Esophagus (tissue), 2 donors: ENCODE measurements around the gene RBM38. TPM values are rescaled to one million over a fixed set of nuclear protein-coding genes. Genes with fewer than 3 reads are reported as not detected.
A peak's percentile ranks its signal among the peaks of the same experiment; 100 is the strongest.
"Not testable (repeated sequence)": the region's sequence is repeated elsewhere in the genome, so short reads cannot be mapped to it uniquely, and the experiment has no call there.

Source experiments
- H3K27ac ChIP-seq, 2 donors: one replicate each; pipeline ENCODE4 v1.5.1; 2013; ENCODE audit warnings: low read depth in 2 of 2, mild to moderate bottlenecking in 2 of 2, inconsistent platforms in 1 of 2, low read length in 1 of 2, moderate library complexity in 1 of 2
- H3K27me3 ChIP-seq, 2 donors: one replicate each; pipeline ENCODE4 v1.6.1; 2013; ENCODE audit warnings: low read length in 2 of 2, control low read depth in 1 of 2, mild to moderate bottlenecking in 1 of 2; ENCODE audit not compliant: insufficient read depth in 2 of 2, control insufficient read depth in 1 of 2
- H3K36me3 ChIP-seq, 2 donors: one replicate each; pipeline ENCODE4 v1.6.1; 2013; ENCODE audit warnings: low read length in 1 of 2; ENCODE audit not compliant: control insufficient read depth in 2 of 2, insufficient read depth in 2 of 2
- H3K4me1 ChIP-seq, 2 donors: one replicate each; pipeline ENCODE4 v1.6.1; 2013; ENCODE audit warnings: low read length in 1 of 2; ENCODE audit not compliant: control insufficient read depth in 2 of 2, insufficient read depth in 2 of 2
- H3K4me3 ChIP-seq, 2 donors: one replicate each; pipeline ENCODE4 v1.5.1; 2013; ENCODE audit warnings: low read length in 2 of 2, mild to moderate bottlenecking in 2 of 2, low read depth in 1 of 2, moderate library complexity in 1 of 2
- H3K9me3 ChIP-seq, 2 donors: one replicate each; pipeline ENCODE4 v1.6.1; 2013; ENCODE audit warnings: mild to moderate bottlenecking in 2 of 2, low read depth in 1 of 2, low read length in 1 of 2, moderate library complexity in 1 of 2; ENCODE audit not compliant: control insufficient read depth in 2 of 2, insufficient read depth in 1 of 2
- WGBS, 2 donors: extraction: QIAGEN DNeasy Blood & Tissue Kit; methylation state at CpG; one replicate each; pipeline ENCODE4 v1.1.7; 2013; 5-methylcytosine and 5-hydroxymethylcytosine counted together
- polyA plus RNA-seq, 2 donors: library from polyadenylated mRNA; stranded (reverse); fragments of 200-250 nt; gene quantifications; one replicate each; pipeline ENCODE4 v1.2.3, GENCODE V29; 2013
- donor health status: healthy with polysubstance abuse.
- donor health status: Bipolar disorder and iron deficiency.

Gene RBM38
- polyA plus RNA-seq, 2 donors, result 10.9 to 13.8 TPM

DNA sequence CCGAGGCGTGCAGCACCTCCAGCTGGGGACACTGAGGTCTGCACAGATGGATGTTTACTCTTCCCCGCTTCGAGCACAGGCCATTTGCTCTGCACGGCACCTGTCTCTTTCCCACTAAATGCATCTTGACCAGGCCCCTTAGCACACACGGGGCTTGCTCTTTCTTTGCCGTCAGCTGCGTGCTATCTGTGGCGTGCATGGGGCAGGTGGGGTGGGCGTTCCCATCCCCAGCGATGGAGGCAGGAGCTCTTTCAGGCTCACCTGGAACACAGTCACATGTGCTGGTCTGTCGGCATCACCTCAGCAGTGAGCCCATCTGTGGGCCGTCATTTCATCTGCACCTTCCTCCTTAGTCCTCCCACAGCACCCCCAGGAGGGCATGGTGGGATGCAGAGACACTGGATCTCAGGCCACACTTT, 35.1 kb downstream of the RBM38 start:
- no peak overlapping the region for H3K4me3 ChIP-seq
- H3K4me1 ChIP-seq, result no peaks in the 10 kb centered on the region
- WGBS, 2 donors, result 77 to 86% methylated on average over 13 of the region's 13 CpGs
- H3K36me3 ChIP-seq, result no peaks in the 10 kb centered on the region
- no peak overlapping the region for H3K27ac ChIP-seq
- H3K9me3 ChIP-seq, result peaks cover 0 to 2% of the 10 kb centered on the region in 2 donors
- H3K27me3 ChIP-seq, result no peaks in the 10 kb centered on the region

DNA sequence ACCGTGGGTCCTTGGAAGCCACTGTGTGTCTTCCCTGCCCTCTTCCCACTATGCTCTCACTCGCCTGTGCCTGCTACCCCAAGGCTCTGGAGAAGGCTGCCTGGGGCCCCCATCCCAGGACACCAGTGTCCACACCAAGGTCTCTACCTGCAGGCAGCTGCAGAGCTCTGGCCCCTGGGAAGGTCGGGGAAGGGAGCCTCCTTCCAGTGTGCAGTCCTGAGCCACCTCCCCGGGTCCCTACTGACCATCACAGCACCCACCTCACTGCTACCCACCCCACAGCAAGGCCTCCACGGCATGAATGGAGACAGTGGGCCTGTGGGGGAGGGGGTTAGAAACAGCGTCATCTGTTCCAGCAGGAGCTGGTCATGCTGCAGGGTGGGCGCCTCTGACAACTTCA, 35.6 kb downstream of the RBM38 start:
- Histone ChIP-seq H3K4me1 (no peaks in the 10 kb centered on the region), H3K9me3 (peaks cover 0 to 2% of the 10 kb centered on the region in 2 donors)
- WGBS, 2 donors, result 82% methylated on average over 7 of the region's 7 CpGs

DNA sequence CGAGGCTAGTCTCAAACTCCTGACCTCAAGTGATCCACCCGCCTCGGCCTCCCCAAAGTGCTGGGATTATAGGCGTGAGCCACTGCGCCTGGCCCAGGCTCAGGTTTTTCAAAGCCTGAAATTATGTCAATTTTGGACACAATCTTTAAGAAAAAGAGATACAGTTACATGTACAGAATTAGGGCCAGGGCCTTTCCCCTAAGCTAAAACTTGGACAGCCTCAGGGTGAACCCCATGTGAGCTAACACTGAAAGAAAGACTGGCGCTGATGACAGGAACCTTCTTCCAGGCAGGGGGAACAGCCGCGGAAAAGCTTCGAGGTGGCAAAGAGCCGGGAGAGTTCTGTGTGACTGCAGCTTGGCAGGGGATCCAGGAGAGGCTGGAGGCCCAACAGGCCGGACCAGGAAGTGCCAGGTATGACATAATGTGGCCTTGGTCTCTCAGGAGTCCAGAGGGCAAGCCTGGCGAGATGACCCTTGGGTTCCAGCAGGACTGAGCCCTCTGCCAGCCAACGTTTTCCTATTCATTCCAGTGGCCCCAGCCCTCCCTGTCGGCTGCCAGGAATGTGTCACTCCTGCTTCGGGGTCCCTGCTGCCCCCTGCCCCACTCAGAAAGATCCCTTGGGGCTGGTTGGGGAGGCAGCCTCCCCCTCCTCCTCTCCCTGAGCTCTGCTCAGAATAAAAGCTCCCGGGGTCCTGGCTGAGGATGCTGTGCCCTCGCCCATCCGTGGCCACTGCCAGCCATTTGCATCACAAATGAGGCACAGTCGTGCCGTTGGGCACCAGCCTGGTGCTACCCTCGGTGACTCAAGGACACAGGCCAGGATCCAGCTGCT, 37.3 kb downstream of the RBM38 start:
- H3K4me3 ChIP-seq, result no peak overlapping the region
- peaks cover 0 to 2% of the 10 kb centered on the region in 2 donors for H3K4me1 ChIP-seq
- no peaks in the 10 kb centered on the region for H3K36me3 ChIP-seq
- 64% methylated on average over 21 of the region's 21 CpGs for WGBS, 2 donors
- H3K27me3 ChIP-seq, result no peaks in the 10 kb centered on the region
- H3K27ac ChIP-seq, result no peak overlapping the region
- peaks cover 0 to 2% of the 10 kb centered on the region in 2 donors for H3K9me3 ChIP-seq

More for the DNA sequence above, 35.6 kb downstream of the RBM38 start:
- no peaks in the 10 kb centered on the region for H3K36me3 ChIP-seq
- no peak overlapping the region for H3K4me3 ChIP-seq
- H3K27me3 ChIP-seq, result no peaks in the 10 kb centered on the region
- H3K27ac ChIP-seq, result no peak overlapping the region

DNA sequence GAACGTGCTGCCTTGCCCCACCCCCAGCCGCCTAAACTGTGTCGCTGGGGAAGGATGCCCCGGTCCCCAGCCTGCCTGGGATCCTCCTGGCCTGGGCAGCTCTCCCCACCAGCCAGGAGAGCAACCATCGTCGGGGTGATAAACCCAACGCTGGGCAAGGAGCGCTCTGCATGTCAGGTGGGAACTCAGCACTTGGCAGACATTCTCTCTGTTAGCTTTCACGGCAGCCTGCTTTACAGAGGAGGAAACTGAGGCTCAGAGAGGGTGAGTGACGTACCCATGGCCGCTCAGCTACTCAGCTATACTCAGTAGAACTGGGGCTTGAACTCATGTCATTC, 37.9 kb downstream of the RBM38 start:
- H3K4me1 ChIP-seq, result peaks cover 0 to 8% of the 10 kb centered on the region in 2 donors
- H3K4me3 ChIP-seq, result no peak overlapping the region
- H3K27ac ChIP-seq, result no peak overlapping the region
- peaks cover 0 to 2% of the 10 kb centered on the region in 2 donors for H3K9me3 ChIP-seq
- no peaks in the 10 kb centered on the region for H3K27me3 ChIP-seq
- 81 to 82% methylated on average over 11 of the region's 11 CpGs for WGBS, 2 donors
- no peaks in the 10 kb centered on the region for H3K36me3 ChIP-seq

DNA sequence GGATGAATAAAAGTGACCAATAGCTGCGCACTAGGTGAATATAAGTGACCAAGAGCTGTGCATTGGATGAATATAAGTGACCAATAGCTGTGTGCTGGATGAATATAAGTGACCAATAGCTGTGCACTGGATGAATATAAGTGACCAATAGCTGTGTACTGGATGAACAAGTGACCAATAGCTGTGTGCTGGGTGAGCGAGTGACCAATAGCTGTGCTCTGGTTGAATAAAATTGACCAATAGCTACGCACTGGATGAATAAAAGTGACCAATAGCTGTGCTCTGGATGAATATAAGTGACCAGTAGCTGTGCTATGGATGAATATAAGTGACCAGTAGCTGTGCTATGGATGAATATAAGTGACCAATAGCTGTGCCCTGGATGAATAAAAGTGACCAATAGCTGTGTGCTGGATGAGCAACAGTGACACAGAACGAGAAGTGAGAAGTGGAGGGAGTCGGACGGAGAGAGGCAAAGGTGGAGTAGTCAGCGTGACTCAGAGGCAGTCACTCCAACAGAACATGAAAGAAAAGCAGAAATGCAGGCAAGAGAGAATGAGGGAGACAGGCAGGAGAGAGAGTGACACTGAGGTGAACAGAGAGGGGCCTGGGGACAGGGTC, 38.5 kb downstream of the RBM38 start:
- Histone ChIP-seq H3K9me3 (peaks cover 0 to 2% of the 10 kb centered on the region in 2 donors), H3K4me1 (peaks cover 0 to 8% of the 10 kb centered on the region in 2 donors), H3K27ac (no peak overlapping the region), H3K4me3 (no peak overlapping the region), H3K27me3 (no peaks in the 10 kb centered on the region), H3K36me3 (no peaks in the 10 kb centered on the region)
- 74% methylated on average over 7 of the region's 7 CpGs for WGBS, 2 donors

DNA sequence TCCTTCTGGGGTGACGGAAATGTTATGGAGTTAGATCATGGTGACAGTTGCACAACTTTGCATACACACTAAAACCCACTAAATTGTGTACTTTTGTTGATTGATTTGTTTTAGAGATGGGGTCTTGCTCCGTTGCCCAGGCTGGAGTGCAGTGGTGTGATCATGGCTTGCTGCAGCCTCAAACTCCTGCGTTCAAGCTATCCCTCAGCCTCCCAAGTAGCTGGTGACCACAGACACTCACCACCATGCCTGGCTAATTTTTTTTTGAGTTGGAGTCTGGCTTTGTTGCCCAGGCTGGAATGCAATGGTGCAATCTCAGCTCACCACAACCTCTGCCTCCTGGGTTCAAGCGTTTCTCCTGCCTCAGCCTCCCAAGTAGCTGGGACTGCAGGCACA, 39.0 kb downstream of the RBM38 start:
- not testable (repeated sequence) for H3K36me3 ChIP-seq, H3K9me3 ChIP-seq, H3K27me3 ChIP-seq, H3K27ac ChIP-seq, H3K4me1 ChIP-seq, H3K4me3 ChIP-seq
- WGBS, 2 donors, result 84 to 92% methylated on average over 4 of the region's 4 CpGs

DNA sequence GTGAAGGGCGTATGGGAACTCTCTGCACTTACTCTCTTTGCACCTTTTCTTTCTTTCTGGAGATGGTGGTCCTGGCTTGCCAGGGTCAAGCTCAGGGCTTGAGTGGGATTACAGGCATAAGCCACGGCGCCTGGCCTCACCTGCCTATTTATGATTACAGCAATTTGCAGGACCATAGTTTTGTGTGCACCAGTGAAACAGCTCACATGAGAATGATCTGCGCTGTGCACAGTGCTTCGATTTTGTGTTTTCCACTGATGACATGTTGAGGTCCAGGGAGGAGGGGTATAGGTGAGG, 40.3 kb downstream of the RBM38 start:
- no peak overlapping the region for H3K27ac ChIP-seq
- 86 to 88% methylated on average over 5 of the region's 5 CpGs for WGBS, 2 donors

DNA sequence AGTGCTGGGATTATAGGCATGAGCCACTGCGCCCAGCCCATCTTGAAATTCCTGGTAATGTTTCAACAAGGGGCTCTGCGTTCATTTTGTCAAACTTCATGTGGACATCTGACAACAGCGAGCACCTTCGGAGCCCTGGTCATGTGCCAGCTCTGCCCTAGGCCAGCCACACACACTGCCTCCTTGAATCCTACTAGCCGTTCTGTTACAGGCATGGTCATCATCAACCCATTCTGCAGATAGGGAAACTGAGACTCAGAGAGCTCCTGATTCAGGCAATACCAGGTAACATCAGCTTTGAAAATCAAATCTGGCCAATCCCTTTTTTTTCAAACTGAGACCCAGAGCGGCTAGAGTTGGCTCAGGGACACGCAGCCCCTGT, 41.3 kb downstream of the RBM38 start:
- Histone ChIP-seq H3K4me1 (peaks cover 7 to 8% of the 10 kb centered on the region in 2 donors), H3K27me3 (no peaks in the 10 kb centered on the region), H3K36me3 (no peaks in the 10 kb centered on the region), H3K9me3 (no peaks in the 10 kb centered on the region), H3K4me3 (no peak overlapping the region), H3K27ac (peak overlapping the region in 1 of 2 donors; percentile 38)
- WGBS, 2 donors, result 85 to 87% methylated on average over 7 of the region's 7 CpGs

More for the DNA sequence above, 40.3 kb downstream of the RBM38 start:
- H3K4me3 ChIP-seq, result no peak overlapping the region
- H3K27me3 ChIP-seq, result no peaks in the 10 kb centered on the region
- no peaks in the 10 kb centered on the region for H3K36me3 ChIP-seq
- no peaks in the 10 kb centered on the region for H3K9me3 ChIP-seq
- peaks cover 7 to 8% of the 10 kb centered on the region in 2 donors for H3K4me1 ChIP-seq

DNA sequence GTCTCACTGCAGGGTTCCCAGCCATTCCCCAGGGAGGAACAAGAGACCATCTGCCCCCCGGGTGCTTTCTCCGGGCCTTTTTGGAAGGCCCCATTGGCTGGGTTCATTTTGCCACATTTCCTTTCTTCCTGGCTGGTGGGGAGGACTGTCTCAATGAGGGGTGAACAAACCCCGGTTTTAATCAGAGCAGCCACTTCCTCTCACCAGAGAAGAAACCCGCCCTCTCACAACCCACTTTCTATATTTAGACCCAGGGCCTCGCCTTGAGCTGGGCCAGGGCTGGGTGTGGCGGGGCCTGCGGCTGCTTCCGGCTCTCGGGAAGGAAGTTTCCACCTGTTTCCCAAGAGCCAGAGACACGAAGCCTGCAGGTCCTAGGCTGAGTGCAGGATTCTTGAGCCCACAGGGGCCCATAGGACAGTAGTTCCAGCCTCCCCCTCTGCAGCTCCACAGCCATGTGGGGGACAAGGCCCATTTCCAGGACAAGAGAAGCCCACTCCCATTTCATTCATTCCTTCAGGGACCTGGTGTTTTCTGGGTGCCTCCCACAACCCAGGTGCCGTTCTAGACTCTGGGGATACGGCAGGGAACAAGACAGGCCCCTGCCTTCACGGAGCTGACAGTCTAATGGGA, 41.8 kb downstream of the RBM38 start:
- Histone ChIP-seq H3K27ac (peak overlapping the region in 1 of 2 donors; percentile 50), H3K4me1 (peaks cover 7 to 8% of the 10 kb centered on the region in 2 donors), H3K27me3 (no peaks in the 10 kb centered on the region), H3K9me3 (no peaks in the 10 kb centered on the region), H3K4me3 (no peak overlapping the region), H3K36me3 (no peaks in the 10 kb centered on the region)
- 40 to 41% methylated on average over 13 of the region's 13 CpGs for WGBS, 2 donors
